ENCODE results near the gene PALLD.

DNA sequence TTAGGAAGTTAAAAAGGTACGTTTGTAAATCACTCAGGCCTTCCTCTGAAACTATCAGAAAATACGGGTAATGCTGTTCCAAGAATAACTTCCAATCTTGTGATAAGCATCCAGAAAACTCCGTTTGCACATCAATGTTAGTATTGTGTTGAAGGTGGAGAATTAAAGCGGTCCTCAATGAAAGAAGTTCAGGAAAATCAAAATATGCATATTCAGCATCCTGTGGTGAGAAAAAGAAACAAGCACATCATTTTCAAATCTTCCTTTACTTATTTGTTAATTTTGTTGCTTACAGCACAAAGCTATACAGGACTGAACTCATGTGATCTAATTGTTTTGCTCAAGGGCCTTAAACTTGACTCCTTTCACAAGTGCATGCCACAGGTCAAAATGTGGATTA lies 35.0 kb upstream of the PALLD start:
- TF ChIP-seq, protein P1, sequence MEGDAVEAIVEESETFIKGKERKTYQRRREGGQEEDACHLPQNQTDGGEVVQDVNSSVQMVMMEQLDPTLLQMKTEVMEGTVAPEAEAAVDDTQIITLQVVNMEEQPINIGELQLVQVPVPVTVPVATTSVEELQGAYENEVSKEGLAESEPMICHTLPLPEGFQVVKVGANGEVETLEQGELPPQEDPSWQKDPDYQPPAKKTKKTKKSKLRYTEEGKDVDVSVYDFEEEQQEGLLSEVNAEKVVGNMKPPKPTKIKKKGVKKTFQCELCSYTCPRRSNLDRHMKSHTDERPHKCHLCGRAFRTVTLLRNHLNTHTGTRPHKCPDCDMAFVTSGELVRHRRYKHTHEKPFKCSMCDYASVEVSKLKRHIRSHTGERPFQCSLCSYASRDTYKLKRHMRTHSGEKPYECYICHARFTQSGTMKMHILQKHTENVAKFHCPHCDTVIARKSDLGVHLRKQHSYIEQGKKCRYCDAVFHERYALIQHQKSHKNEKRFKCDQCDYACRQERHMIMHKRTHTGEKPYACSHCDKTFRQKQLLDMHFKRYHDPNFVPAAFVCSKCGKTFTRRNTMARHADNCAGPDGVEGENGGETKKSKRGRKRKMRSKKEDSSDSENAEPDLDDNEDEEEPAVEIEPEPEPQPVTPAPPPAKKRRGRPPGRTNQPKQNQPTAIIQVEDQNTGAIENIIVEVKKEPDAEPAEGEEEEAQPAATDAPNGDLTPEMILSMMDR (IDR thresholded peaks at IDR 0.05 in 2 of 3, conservative IDR thresholded peaks at IDR 0.05 in 1 of 3; ENCODE audit: borderline replicate concordance in 1 of 3, insufficient read depth in 1 of 3, low read depth in 2 of 3, low read length in 2 of 3) = no peak
- TF ChIP-seq YY1 (IDR thresholded peaks at IDR 0.05; ENCODE audit: extremely low read depth, insufficient replicate concordance, low read depth, low read length) (no peak), POLR2A (IDR thresholded peaks at IDR 0.05; ENCODE audit: borderline replicate concordance, extremely low read depth, insufficient read depth, insufficient read length) (no peak)
